Measurements from ENCODE around the gene EEPD1.
A peak's percentile ranks its signal among the peaks of the same experiment; 100 is the strongest.

The EEPD1 gene

DNA sequence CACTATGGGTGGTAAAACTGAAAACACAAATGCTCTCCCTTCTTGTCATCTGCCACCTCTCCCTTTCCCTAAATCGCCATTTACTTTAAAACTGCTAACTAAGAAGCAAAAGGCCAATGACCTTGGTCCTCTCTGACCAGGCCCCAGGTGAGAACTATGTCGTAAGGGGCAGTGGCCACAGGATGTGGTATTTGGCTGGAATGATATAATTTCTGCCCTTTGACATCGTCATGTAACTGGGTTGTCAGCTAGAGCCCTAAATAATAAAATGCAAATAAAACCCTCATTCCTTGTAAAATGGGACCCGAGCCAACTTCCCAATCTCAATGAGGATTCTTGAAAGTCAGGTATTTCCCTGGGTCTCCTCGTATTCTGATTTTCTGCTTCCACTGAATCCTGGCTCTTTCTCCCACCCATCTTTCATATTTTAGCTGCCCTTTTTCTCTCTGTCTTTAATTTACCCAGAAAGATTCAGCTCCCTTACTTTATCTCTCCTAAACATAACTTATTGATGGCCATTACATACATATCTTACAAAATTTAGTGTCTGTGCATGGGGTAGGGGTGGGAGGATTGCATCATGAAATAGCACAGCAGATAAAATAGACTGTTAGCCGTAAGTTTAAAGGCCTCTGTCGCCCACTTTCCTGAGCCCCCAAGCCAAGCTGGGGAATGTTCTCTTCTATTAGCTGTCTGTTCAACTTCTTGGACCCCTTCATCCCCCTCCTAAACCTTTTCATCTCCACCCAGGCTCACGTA is 3.2 kb upstream of the EEPD1 start:
- Mint-ChIP-seq H3K4me3 (no peak overlapping the region), H3K27me3 (ENCODE audit: low read depth, poor library complexity) (peaks cover 9% of the 10 kb centered on the region), H3K4me1 (peaks cover 16% of the 10 kb centered on the region), H3K9me3 (no peaks in the 10 kb centered on the region), H3K36me3 (ENCODE audit: low read depth) (no peaks in the 10 kb centered on the region), H3K27ac (peak overlapping the region; percentile 21)
- TF ChIP-seq, protein P1, sequence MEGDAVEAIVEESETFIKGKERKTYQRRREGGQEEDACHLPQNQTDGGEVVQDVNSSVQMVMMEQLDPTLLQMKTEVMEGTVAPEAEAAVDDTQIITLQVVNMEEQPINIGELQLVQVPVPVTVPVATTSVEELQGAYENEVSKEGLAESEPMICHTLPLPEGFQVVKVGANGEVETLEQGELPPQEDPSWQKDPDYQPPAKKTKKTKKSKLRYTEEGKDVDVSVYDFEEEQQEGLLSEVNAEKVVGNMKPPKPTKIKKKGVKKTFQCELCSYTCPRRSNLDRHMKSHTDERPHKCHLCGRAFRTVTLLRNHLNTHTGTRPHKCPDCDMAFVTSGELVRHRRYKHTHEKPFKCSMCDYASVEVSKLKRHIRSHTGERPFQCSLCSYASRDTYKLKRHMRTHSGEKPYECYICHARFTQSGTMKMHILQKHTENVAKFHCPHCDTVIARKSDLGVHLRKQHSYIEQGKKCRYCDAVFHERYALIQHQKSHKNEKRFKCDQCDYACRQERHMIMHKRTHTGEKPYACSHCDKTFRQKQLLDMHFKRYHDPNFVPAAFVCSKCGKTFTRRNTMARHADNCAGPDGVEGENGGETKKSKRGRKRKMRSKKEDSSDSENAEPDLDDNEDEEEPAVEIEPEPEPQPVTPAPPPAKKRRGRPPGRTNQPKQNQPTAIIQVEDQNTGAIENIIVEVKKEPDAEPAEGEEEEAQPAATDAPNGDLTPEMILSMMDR (IDR thresholded peaks at IDR 0.05), result no peak
- no peak for DNase-seq

DNA sequence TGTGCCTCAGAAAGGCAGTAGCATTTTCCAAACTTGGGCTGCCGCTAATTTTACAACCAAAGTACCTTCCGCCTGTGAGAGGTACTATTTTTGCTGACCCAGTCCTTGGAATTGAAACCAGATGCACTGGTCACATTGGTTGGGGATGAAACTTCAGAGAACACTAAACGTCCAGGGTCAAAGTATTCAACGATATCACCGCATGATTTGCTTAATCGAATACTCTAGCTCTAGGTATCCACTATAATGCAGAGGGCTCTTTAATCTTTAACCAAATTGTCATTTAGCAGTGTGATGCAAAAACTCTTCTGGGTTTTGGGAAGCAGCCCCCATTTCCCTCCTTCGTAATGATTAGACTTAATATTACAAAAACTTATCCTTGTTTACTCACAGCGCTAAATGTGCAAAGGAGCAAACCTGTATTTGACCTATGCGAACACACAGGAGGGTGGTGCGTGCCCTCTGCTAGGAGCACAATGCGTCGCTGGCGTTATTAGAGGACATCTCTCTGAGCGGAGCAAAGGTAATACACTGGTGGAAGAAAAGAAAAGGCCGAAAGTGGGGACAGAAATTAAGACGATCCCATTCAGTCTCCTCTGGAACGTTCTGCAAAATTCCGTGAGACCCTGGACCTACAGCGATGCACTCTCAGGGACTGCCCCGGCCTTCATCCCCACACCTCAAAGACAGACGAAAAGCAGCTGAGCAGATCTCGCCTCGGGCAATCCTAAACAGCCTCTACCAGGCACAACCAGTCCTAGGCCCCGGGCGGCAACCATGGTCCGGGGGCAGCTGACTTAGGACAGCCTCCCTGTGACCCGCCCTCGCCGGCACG is 916 bp upstream of the EEPD1 start:
- peaks cover 15% of the 10 kb centered on the region for H3K27me3 Mint-ChIP-seq (ENCODE audit: low read depth, poor library complexity)
- H3K4me1 Mint-ChIP-seq, result peaks cover 37% of the 10 kb centered on the region
- peak overlapping the region; percentile 83 for H3K4me3 Mint-ChIP-seq
- no peaks in the 10 kb centered on the region for H3K9me3 Mint-ChIP-seq
- TF ChIP-seq, protein P1 (IDR thresholded peaks at IDR 0.05), result no peak
- DNase-seq, result no peak
- H3K27ac Mint-ChIP-seq, result peak overlapping the region; percentile 32
- H3K36me3 Mint-ChIP-seq (ENCODE audit: low read depth), result no peaks in the 10 kb centered on the region

DNA sequence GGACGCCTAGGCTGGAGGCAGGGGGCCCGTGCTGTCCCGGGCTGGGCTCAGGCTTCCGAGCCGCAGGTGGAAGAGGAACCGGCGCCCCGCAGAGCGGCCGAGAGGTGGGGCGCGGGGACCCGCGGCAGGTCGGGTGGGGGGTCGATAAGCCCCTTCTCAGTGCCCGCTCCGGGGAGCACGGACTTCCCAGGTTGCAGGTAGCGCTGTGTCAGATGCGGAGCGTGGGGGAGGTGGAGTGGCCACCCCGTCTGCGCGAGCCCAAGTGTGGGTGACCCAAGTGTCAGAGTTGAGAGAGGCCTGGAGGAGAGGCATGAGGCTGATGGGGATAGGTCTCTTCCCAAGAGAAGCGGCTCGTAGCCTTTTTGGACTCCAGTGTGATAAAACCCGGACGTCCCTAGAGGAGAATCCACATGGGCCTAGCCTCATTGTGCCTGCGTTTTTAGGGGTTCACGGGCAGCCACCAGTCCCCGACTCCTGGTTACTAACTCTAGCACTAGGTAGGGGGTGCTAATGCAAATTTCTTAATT is 580 bp downstream of the EEPD1 start:
- H3K27ac Mint-ChIP-seq, result no peak overlapping the region
- H3K4me1 Mint-ChIP-seq, result peaks cover 48% of the 10 kb centered on the region
- H3K9me3 Mint-ChIP-seq, result no peaks in the 10 kb centered on the region
- TF ChIP-seq, protein P1 (IDR thresholded peaks at IDR 0.05), result no peak
- no peak for DNase-seq
- H3K4me3 Mint-ChIP-seq, result peak overlapping the region; percentile 83
- H3K27me3 Mint-ChIP-seq (ENCODE audit: low read depth, poor library complexity), result peaks cover 17% of the 10 kb centered on the region
- H3K36me3 Mint-ChIP-seq (ENCODE audit: low read depth), result no peaks in the 10 kb centered on the region

DNA sequence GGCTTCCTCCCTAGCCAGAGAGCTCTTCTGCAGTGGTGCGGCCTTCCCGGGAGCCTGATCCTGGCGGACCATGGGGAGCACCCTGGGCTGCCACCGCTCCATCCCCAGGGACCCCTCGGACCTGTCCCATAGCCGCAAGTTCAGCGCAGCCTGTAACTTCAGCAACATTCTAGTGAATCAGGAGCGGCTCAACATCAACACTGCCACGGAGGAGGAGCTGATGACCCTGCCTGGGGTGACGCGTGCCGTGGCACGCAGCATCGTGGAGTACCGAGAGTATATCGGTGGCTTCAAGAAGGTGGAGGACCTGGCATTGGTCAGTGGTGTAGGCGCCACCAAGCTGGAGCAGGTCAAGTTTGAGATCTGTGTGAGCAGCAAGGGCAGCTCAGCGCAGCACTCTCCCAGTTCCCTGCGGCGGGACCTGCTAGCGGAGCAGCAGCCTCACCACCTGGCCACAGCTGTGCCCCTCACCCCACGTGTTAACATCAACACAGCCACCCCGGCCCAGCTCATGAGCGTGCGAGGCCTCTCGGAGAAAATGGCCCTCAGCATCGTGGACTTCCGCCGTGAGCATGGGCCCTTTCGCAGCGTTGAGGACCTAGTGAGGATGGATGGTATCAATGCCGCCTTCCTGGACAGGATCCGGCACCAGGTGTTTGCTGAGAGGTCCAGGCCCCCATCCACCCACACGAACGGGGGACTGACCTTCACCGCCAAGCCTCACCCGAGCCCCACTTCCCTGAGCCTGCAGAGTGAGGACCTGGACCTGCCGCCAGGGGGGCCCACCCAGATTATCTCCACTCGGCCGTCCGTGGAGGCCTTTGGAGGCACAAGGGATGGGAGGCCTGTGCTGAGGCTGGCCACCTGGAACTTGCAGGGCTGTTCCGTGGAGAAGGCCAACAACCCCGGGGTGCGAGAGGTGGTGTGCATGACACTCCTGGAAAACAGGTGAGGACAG is 1.5 kb downstream of the EEPD1 start:
- TF ChIP-seq, protein P1 (IDR thresholded peaks at IDR 0.05), result no peak
- Mint-ChIP-seq H3K36me3 (ENCODE audit: low read depth) (no peaks in the 10 kb centered on the region), H3K4me1 (peaks cover 49% of the 10 kb centered on the region), H3K9me3 (no peaks in the 10 kb centered on the region), H3K27me3 (ENCODE audit: low read depth, poor library complexity) (peaks cover 17% of the 10 kb centered on the region), H3K27ac (no peak overlapping the region), H3K4me3 (peak overlapping the region; percentile 83)
- DNase-seq, result no peak

DNA sequence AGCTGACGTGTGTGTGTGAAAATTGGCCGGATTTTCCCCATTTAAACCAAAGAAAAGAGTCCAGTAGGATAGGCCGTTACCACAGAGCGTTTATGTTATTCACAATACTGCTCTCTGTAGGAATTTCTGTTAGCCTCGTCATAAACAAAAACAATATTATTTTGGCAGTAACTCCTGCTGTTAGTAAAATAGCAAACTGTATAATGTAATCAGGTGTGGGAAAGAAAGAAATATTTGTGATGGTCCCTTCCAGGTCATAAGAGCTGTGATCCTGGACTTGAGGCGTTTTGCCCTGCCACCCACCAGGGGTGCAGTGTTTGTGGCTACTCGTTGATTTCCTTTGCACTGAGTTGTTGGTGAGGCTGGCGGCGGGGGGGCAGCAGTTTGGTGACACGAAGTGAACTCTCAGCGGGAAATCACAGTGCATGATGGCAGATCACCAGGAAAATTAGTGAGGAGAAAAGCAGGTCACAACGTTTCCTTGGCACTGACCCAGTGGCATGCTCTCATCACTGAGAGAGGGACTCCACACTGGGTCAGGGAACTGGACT is 2.8 kb downstream of the EEPD1 start:
- TF ChIP-seq, protein P1 (IDR thresholded peaks at IDR 0.05), result no peak
- peaks cover 63% of the 10 kb centered on the region for H3K4me1 Mint-ChIP-seq
- peak overlapping the region; percentile 71 for H3K4me3 Mint-ChIP-seq
- no peaks in the 10 kb centered on the region for H3K36me3 Mint-ChIP-seq (ENCODE audit: low read depth)
- peaks cover 11% of the 10 kb centered on the region for H3K27me3 Mint-ChIP-seq (ENCODE audit: low read depth, poor library complexity)
- peak; percentile 33 for DNase-seq
- no peak overlapping the region for H3K27ac Mint-ChIP-seq
- no peaks in the 10 kb centered on the region for H3K9me3 Mint-ChIP-seq
